ENCODE data around the gene ARHGEF28.

DNA sequence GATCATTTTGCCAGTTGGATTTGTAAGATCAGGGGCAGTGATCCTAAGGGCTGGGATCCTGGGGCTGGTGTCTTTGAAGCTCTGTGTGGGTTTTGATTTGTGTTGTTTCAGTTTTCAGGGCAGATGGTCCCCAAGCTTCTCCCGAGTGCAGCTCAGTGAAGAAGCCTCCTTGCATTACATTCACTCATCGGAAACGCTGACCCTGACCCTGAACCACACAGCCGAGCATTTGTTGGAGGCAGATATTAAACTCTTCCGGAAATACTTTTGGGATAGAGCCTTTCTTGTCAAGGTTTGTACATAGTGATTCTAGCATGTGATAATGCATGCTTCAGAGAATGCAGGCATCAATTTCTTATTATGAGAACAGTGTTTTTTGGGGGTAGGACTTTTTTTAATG lies 150.4 kb downstream of the ARHGEF28 start:
- TF ChIP-seq, protein P1, sequence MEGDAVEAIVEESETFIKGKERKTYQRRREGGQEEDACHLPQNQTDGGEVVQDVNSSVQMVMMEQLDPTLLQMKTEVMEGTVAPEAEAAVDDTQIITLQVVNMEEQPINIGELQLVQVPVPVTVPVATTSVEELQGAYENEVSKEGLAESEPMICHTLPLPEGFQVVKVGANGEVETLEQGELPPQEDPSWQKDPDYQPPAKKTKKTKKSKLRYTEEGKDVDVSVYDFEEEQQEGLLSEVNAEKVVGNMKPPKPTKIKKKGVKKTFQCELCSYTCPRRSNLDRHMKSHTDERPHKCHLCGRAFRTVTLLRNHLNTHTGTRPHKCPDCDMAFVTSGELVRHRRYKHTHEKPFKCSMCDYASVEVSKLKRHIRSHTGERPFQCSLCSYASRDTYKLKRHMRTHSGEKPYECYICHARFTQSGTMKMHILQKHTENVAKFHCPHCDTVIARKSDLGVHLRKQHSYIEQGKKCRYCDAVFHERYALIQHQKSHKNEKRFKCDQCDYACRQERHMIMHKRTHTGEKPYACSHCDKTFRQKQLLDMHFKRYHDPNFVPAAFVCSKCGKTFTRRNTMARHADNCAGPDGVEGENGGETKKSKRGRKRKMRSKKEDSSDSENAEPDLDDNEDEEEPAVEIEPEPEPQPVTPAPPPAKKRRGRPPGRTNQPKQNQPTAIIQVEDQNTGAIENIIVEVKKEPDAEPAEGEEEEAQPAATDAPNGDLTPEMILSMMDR (IDR thresholded peaks at IDR 0.05 in 2 of 3, conservative IDR thresholded peaks at IDR 0.05 in 1 of 3; ENCODE audit: borderline replicate concordance in 1 of 3, insufficient read depth in 1 of 3, low read depth in 2 of 3, low read length in 2 of 3): no peak
- no peak for TF ChIP-seq EZH2phosphoT487 (IDR thresholded peaks at IDR 0.05; ENCODE audit: borderline replicate concordance)
- no peak for TF ChIP-seq RAD21 (IDR thresholded peaks at IDR 0.05; ENCODE audit: low read depth)
- TF ChIP-seq YY1 (IDR thresholded peaks at IDR 0.05; ENCODE audit: extremely low read depth, insufficient replicate concordance, low read depth, low read length): no peak
- no peak for TF ChIP-seq JUND (IDR thresholded peaks at IDR 0.05)
- no peak for TF ChIP-seq POLR2A (IDR thresholded peaks at IDR 0.05; ENCODE audit: borderline replicate concordance, extremely low read depth, insufficient read depth, insufficient read length)
